Spleen (tissue), 11 donors: ENCODE measurements around the gene NISCH. TPM values are rescaled to one million over a fixed set of nuclear protein-coding genes. Genes with fewer than 3 reads are reported as not detected.

Experiments
- DNase-seq: peaks from one replicate; pipeline ENCODE4 v3.0.0-alpha.2; 2020
- H3K27ac ChIP-seq, 8 donors: fragments of 200-600 bp; sonication (generic) in 7 of 8; 1 replicate in 4 of 8; 2 replicates in 4 of 8; pipeline versions ENCODE4 v1.5.0 to v1.8.0; 2016 to 2021; ENCODE audit warnings: inconsistent platforms in 4 of 8, mild to moderate bottlenecking in 4 of 8, moderate library complexity in 1 of 8
- H3K27me3 ChIP-seq, 7 donors: fragments of 200-600 bp; sonication (generic) in 6 of 7; replicated peaks in 1 of 7; 1 replicate in 4 of 7; 2 replicates in 3 of 7; pipeline versions ENCODE4 v1.5.0 to v1.8.0; 2016 to 2021; ENCODE audit warnings: inconsistent platforms in 3 of 7, mild to moderate bottlenecking in 1 of 7
- H3K36me3 ChIP-seq, 6 donors: fragments of 200-600 bp; sonication (generic) in 5 of 6; 1 replicate in 4 of 6; 2 replicates in 2 of 6; pipeline versions ENCODE4 v1.5.0 to v1.8.0; 2016 to 2021; ENCODE audit warnings: inconsistent platforms in 2 of 6
- H3K4me1 ChIP-seq, 6 donors: fragments of 200-600 bp; sonication (generic) in 5 of 6; 1 replicate in 3 of 6; 2 replicates in 3 of 6; pipeline versions ENCODE4 v1.5.0 to v1.8.0; 2016 to 2021; ENCODE audit warnings: inconsistent platforms in 3 of 6
- H3K4me3 ChIP-seq, 8 donors: fragments of 200-600 bp; sonication (generic) in 7 of 8; 1 replicate in 4 of 8; 2 replicates in 4 of 8; pipeline versions ENCODE4 v1.5.0 to v1.8.0; 2016 to 2021; ENCODE audit warnings: inconsistent platforms in 4 of 8, mild to moderate bottlenecking in 4 of 8, moderate library complexity in 2 of 8
- H3K9me3 ChIP-seq, 8 donors: fragments of 200-600 bp; sonication (generic) in 7 of 8; 1 replicate in 4 of 8; 2 replicates in 4 of 8; pipeline versions ENCODE4 v1.5.0 to v1.8.0; 2016 to 2021; ENCODE audit warnings: inconsistent platforms in 4 of 8
- POLR2A ChIP-seq, 3 donors: fragments of 450-650 bp; IDR thresholded peaks; one replicate each; pipeline ENCODE4 v1.5.1; 2017; ENCODE audit warnings: antibody characterized with exemption in 3 of 3, mild to moderate bottlenecking in 1 of 3
- POLR2AphosphoS5 ChIP-seq, 3 donors: sonication (generic); formaldehyde crosslinking; IDR thresholded peaks; one replicate each; pipeline ENCODE4 v1.5.1; 2017; ENCODE audit warnings: antibody characterized with exemption in 3 of 3
- WGBS, 5 donors: extraction: QIAGEN DNeasy Blood & Tissue Kit in 3 of 5; methylation state at CpG; one replicate each; pipeline versions ENCODE4 v1.1.5 to v1.1.7; 2013 to 2018; 5-methylcytosine and 5-hydroxymethylcytosine counted together
- intact Hi-C: fragments of 100-400 bp; cut with DNase I; formaldehyde crosslinking; loops from one replicate; pipeline ENCODE4 v1.15.0; 2023; ENCODE audit warnings: low total_unique reads
- polyA plus RNA-seq, 3 donors: library from polyadenylated mRNA; stranded (reverse); fragments of 200-250 nt; gene quantifications; one replicate each; pipeline ENCODE4 v1.2.1, GENCODE V29; 2013
- total RNA-seq, 7 donors: library from RNA; depleted of rRNA in 3 of 7; stranded (reverse); fragments of >200 nt in 3 of 7; fragmentation: NEBNext Ultra II Directional in 4 of 7; extraction: Animal tissue kit (Norgen Biotek cat#: 25700) in 4 of 7; gene quantifications; one replicate each; pipeline versions ENCODE4 v1.1.0 to v1.2.1, GENCODE V29; 2016 to 2021
- TF ChIP-seq, protein P1 (sequence below), 11 experiments: fragments of 200-600 bp in 7 of 11; fragments of 450-650 bp in 4 of 11; sonication (generic) in 4 of 11; IDR thresholded peaks in 8 of 11; conservative IDR thresholded peaks in 3 of 11; 1 replicate in 7 of 11; 2 replicates in 4 of 11; pipeline versions ENCODE4 v1.4.0 to v1.8.0; 2016 to 2021; ENCODE audit warnings: antibody characterized with exemption in 11 of 11, inconsistent platforms in 4 of 11, mild to moderate bottlenecking in 1 of 11
- donor health status: healthy with polysubstance abuse.
- donor health status: DM: no; HTN: no; CAD: no; lungs with moderate emphysema.
- donor health status: DM: no; HTN: no; CAD: no.
- donor health status: Bipolar disorder and iron deficiency.
- donor health status: healthy.
- donor health status: DM: no; HTN: no; CAD: no.
- donor health status: DM: yes; HTN: yes; CAD: no.

Gene NISCH
- total and polyA plus RNA-seq, 10 donors = 18.9 to 92.7 (median 78.8) TPM

DNA sequence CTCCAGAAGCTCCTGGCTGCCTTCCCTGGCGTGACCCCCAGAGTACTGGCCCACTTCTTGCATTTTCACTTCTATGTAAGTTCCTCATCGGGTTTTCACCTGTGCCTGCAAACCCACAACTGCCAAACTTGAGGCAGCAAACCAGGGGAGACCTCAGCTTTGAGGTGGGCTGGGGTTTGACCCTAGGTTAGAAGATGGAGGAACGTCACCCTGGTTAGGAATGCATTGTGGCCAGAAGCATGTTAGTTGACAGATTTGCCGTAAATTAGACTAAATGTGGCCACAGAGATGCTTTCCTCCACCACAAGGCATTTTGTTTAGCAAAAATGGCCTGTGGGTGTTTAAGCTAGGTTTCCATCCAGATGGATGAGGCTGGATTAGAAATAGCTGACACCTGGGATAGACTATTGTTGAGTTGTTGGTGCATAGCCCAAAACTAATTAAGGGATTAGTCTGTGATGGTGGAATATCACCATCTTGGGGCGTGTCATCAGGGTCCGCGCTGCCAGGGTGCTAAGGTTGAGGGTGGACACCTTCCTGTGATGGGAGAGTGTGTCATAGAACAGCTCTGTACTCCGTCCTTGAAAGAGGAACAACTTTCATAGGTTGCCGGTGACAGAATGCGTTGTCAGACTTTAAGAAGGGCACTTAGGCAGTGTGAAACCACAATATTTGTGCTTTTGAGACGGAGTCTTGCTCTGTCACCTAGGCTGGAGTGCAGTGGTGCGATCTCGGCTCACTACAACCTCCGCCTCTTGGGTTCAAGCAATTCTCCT lies 3.6 kb downstream of the NISCH start:
- Histone ChIP-seq H3K36me3 (peaks cover 0 to 62% (median 33%) of the 10 kb centered on the region in 6 donors), H3K4me3 (no peak overlapping the region), H3K9me3 (no peaks in the 10 kb centered on the region), H3K27ac (peak overlapping the region in 2 of 8 donors; percentile 3 to 57), H3K4me1 (peaks cover 22 to 69% (median 46%) of the 10 kb centered on the region in 6 donors), H3K27me3 (no peaks in the 10 kb centered on the region)
- DNase-seq = no peak
- 76 to 92% (median 80%) methylated on average over 14 of the region's 14 CpGs for WGBS, 5 donors
- intact Hi-C loops = no loop called here
- TF ChIP-seq, protein P1, sequence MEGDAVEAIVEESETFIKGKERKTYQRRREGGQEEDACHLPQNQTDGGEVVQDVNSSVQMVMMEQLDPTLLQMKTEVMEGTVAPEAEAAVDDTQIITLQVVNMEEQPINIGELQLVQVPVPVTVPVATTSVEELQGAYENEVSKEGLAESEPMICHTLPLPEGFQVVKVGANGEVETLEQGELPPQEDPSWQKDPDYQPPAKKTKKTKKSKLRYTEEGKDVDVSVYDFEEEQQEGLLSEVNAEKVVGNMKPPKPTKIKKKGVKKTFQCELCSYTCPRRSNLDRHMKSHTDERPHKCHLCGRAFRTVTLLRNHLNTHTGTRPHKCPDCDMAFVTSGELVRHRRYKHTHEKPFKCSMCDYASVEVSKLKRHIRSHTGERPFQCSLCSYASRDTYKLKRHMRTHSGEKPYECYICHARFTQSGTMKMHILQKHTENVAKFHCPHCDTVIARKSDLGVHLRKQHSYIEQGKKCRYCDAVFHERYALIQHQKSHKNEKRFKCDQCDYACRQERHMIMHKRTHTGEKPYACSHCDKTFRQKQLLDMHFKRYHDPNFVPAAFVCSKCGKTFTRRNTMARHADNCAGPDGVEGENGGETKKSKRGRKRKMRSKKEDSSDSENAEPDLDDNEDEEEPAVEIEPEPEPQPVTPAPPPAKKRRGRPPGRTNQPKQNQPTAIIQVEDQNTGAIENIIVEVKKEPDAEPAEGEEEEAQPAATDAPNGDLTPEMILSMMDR (IDR thresholded peaks at IDR 0.05 in 8 of 11, conservative IDR thresholded peaks at IDR 0.05 in 3 of 11) = no peak
- no peak for TF ChIP-seq POLR2A (IDR thresholded peaks at IDR 0.05)
- no peak for TF ChIP-seq POLR2AphosphoS5 (IDR thresholded peaks at IDR 0.05)

DNA sequence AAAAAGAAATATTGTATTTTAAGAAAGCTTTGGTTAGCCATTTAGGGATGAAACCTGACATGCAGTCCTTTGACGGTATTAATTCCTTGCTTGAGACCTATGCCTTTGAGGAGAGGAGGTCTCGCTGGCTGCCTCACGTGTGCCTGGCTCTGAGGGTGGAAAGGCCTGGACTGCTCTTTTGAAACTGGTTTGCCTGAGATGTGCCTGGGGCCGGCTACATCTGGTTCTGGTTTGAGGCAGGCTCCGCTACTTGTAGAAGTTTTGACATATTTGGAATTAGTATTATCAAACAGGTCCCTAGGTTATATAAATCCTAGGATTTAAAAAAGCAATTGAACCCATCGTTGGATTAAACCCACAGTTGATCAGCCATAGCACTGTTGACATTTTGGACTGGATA lies 6.5 kb downstream of the NISCH start:
- Histone ChIP-seq H3K27ac (no peak overlapping the region), H3K9me3 (no peaks in the 10 kb centered on the region), H3K4me3 (no peak overlapping the region), H3K36me3 (peaks cover 0 to 85% (median 42%) of the 10 kb centered on the region in 6 donors), H3K4me1 (peaks cover 5 to 49% (median 22%) of the 10 kb centered on the region in 6 donors), H3K27me3 (no peaks in the 10 kb centered on the region)
- no peak for DNase-seq
- no peak for TF ChIP-seq POLR2A (IDR thresholded peaks at IDR 0.05)
- TF ChIP-seq, protein P1 (IDR thresholded peaks at IDR 0.05 in 8 of 11, conservative IDR thresholded peaks at IDR 0.05 in 3 of 11) = no peak
- no peak for TF ChIP-seq POLR2AphosphoS5 (IDR thresholded peaks at IDR 0.05)
- intact Hi-C loops = no loop called here
- 86 to 95% (median 93%) methylated on average over 6 of the region's 6 CpGs for WGBS, 5 donors

DNA sequence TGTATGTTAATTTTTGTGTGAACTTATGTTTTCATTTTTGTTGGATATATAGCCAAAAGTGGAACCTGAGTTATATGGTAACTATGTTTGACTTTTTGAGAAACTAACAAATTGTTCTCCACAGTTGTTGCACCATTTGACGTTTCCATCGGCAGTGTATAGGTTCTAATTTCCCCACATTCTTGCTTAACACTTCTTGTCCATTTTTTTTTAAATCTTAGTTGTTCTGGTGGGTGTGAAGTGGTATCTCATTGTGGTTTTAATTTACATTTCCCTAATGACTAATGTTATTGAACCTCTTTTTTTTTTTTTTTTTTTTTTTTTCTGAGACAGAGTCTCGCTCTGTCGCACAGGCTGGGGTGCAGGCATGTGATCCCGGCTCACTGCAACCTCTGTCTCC lies 8.0 kb downstream of the NISCH start:
- Histone ChIP-seq H3K27ac (peak overlapping the region in 1 of 8 donors; percentile 35), H3K36me3 (peaks cover 0 to 91% (median 41%) of the 10 kb centered on the region in 6 donors), H3K4me1 (peaks cover 0 to 46% (median 13%) of the 10 kb centered on the region in 6 donors), H3K27me3 (no peaks in the 10 kb centered on the region), H3K9me3 (no peaks in the 10 kb centered on the region), H3K4me3 (no peak overlapping the region)
- WGBS, 5 donors = 46 to 77% (median 66%) methylated on average over 5 of the region's 5 CpGs
- intact Hi-C loops = no loop called here
- DNase-seq = no peak
- TF ChIP-seq POLR2A (IDR thresholded peaks at IDR 0.05) (no peak), POLR2AphosphoS5 (IDR thresholded peaks at IDR 0.05) (no peak)
- TF ChIP-seq, protein P1 (IDR thresholded peaks at IDR 0.05 in 8 of 11, conservative IDR thresholded peaks at IDR 0.05 in 3 of 11) = no peak

DNA sequence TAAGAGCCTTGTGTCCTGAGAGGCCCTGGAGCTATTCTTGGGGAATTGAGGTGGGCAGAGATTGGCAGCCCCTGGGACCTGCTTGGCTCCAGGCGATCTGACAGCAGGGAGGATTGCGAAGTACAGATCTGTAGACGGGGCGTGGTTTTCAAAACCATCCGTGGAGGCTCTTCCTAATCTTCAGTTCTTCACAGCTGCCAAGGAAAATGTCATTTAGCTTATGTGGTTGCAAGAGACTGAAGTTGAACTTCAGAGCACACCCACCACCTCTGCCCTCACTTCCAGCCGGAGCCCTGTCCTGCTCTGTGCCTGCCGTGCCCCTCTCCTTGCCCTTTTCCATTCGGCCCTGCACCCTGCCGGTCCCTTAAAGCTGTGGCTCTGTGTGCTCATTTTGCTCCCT lies 12.9 kb downstream of the NISCH start:
- intact Hi-C loops = no loop called here
- no peaks in the 10 kb centered on the region for H3K27me3 ChIP-seq
- no peak for DNase-seq
- peaks cover 0 to 37% (median 9%) of the 10 kb centered on the region in 6 donors for H3K4me1 ChIP-seq
- H3K4me3 ChIP-seq = no peak overlapping the region
- no peak overlapping the region for H3K27ac ChIP-seq
- 66 to 85% (median 73%) methylated on average over 9 of the region's 9 CpGs for WGBS, 5 donors
- no peaks in the 10 kb centered on the region for H3K9me3 ChIP-seq
- no peak for TF ChIP-seq POLR2AphosphoS5 (IDR thresholded peaks at IDR 0.05)
- TF ChIP-seq, protein P1 (IDR thresholded peaks at IDR 0.05 in 8 of 11, conservative IDR thresholded peaks at IDR 0.05 in 3 of 11) = no peak
- peaks cover 0 to 88% (median 39%) of the 10 kb centered on the region in 6 donors for H3K36me3 ChIP-seq
